Stimulated activated CD8-positive, alpha-beta memory T cell treated with anti-CD3 and anti-CD28 coated beads, Interleukin-7, amount 100 ng/mL, for 4 hours (primary cell): ENCODE results near the gene TAF11L9.
"Not testable (repeated sequence)": the region's sequence is repeated elsewhere in the genome, so short reads cannot be mapped to it uniquely, and the experiment has no call there.

Experiments used
- DNase-seq, 2 donors: peaks; one replicate each; pipeline ENCODE4 v3.0.0-alpha.2; 2020; ENCODE audit warnings: low read depth in 2 of 2

TAF11L9 gene

GRCh38 chr5:17594255-17594654 lies at the start of gene TAF11L9:
Gene TAF11L9, minus strand, starts transcription at chr5:17594394.
- DNase-seq, result not testable (repeated sequence)

- no peak for DNase-seq
These were observed 40.0 kb upstream of the TAF11L9 start, which contains the start of gene TAF11L14 for GRCh38 chr5:17634160-17634559. Gene TAF11L14, plus strand, starts transcription at chr5:17634460.

GRCh38 chr5:17631788-17632187 lies 37.6 kb upstream of the TAF11L9 start, which contains the start of gene TAF11L13:
Gene TAF11L13, plus strand, starts transcription at chr5:17632088.
- DNase-seq, result not testable (repeated sequence)

- DNase-seq, result no peak
These were observed 31.5 kb upstream of the TAF11L9 start for GRCh38 chr5:17625686-17626085.

- DNase-seq, result no peak
These were observed 26.4 kb upstream of the TAF11L9 start for GRCh38 chr5:17620627-17621026.

- no peak for DNase-seq
These were observed 25.2 kb upstream of the TAF11L9 start for GRCh38 chr5:17619354-17619753.

GRCh38 chr5:17614872-17615605 lies 20.8 kb upstream of the TAF11L9 start:
- DNase-seq, result no peak

GRCh38 chr5:17610092-17610491 lies 15.9 kb upstream of the TAF11L9 start, which contains the start of gene TAF11L12:
Gene TAF11L12, plus strand, starts transcription at chr5:17610392.
- DNase-seq, result not testable (repeated sequence)

GRCh38 chr5:17607461-17607860 lies 13.3 kb upstream of the TAF11L9 start:
- not testable (repeated sequence) for DNase-seq

- no peak for DNase-seq
These were observed 10.8 kb upstream of the TAF11L9 start for GRCh38 chr5:17604951-17605350.

GRCh38 chr5:17603880-17604279 lies 9.7 kb upstream of the TAF11L9 start, which contains the start of gene TAF11L11:
Gene TAF11L11, plus strand, starts transcription at chr5:17604183.
- DNase-seq, result not testable (repeated sequence)

GRCh38 chr5:17597728-17598127 lies 3.5 kb upstream of the TAF11L9 start, which contains the start of gene TAF11L10:
Gene TAF11L10, minus strand, starts transcription at chr5:17597828.
- DNase-seq, result not testable (repeated sequence)

GRCh38 chr5:17590860-17591259 lies 3.3 kb downstream of the TAF11L9 start, which contains the start of gene TAF11L8:
Gene TAF11L8, minus strand, starts transcription at chr5:17590960.
- not testable (repeated sequence) for DNase-seq

GRCh38 chr5:17585658-17586057 lies 8.5 kb downstream of the TAF11L9 start, which contains the start of gene TAF11L7:
Gene TAF11L7, minus strand, starts transcription at chr5:17585758.
- DNase-seq, result not testable (repeated sequence)
